DOHH2 (cell line): ENCODE measurements around the gene ATP11A.

ENCODE experiments used
- H3F3A ChIP-seq: fragments of 200-600 bp; sonication (generic), shearing (Covaris generic); 2 replicates; pipeline ENCODE4 v1.6.0; 2016; ENCODE audit warnings: antibody characterized with exemption, mild to moderate bottlenecking; ENCODE audit not compliant: control insufficient read depth, insufficient read depth
- H3K27ac ChIP-seq: fragments of 200-600 bp; sonication (generic); 2 replicates; pipeline ENCODE4 v1.5.1; 2014; ENCODE audit warnings: low read depth, mild to moderate bottlenecking, low read length, moderate library complexity
- H3K27me3 ChIP-seq: fragments of 200-600 bp; sonication (generic); 2 replicates; pipeline ENCODE4 v1.6.1; 2014; ENCODE audit warnings: mild to moderate bottlenecking, low read length, mixed read lengths; ENCODE audit not compliant: control insufficient read depth
- H3K36me3 ChIP-seq: fragments of 200-600 bp; sonication (generic); 2 replicates; pipeline ENCODE4 v1.6.1; 2014; ENCODE audit warnings: mild to moderate bottlenecking, low read length, moderate library complexity, mixed read lengths; ENCODE audit not compliant: control insufficient read depth
- H3K4me1 ChIP-seq: fragments of 200-600 bp; sonication (generic); 2 replicates; pipeline ENCODE4 v1.6.1; 2014; ENCODE audit warnings: mild to moderate bottlenecking, low read length, mixed read lengths; ENCODE audit not compliant: control insufficient read depth
- H3K4me2 ChIP-seq: fragments of 200-600 bp; sonication (generic); 2 replicates; pipeline ENCODE4 v1.6.0; 2014; ENCODE audit warnings: mild to moderate bottlenecking, low read length, moderate library complexity
- H3K4me3 ChIP-seq: fragments of 200-600 bp; sonication (generic); 2 replicates; pipeline ENCODE4 v1.5.1; 2014; ENCODE audit warnings: mild to moderate bottlenecking, low read length, mixed read lengths
- H3K79me2 ChIP-seq: fragments of 200-600 bp; sonication (generic); 2 replicates; pipeline ENCODE4 v1.6.1; 2014; ENCODE audit warnings: mild to moderate bottlenecking, low read length, mixed read lengths; ENCODE audit not compliant: control insufficient read depth
- H3K9me2 ChIP-seq: fragments of 200-600 bp; sonication (generic); replicated peaks from 2 replicates; pipeline ENCODE4 v1.6.1; 2014; ENCODE audit warnings: mild to moderate bottlenecking, low read length, mixed read lengths; ENCODE audit not compliant: control insufficient read depth
- H3K9me3 ChIP-seq: fragments of 200-600 bp; sonication (generic); 2 replicates; pipeline ENCODE4 v1.6.1; 2014; ENCODE audit warnings: antibody characterized with exemption, low read length, mixed read lengths; ENCODE audit not compliant: control insufficient read depth, insufficient read depth
- H4K20me1 ChIP-seq: fragments of 200-600 bp; sonication (generic); 2 replicates; pipeline ENCODE4 v1.6.0; 2014; ENCODE audit warnings: low read depth, mild to moderate bottlenecking, antibody characterized with exemption, low read length, moderate library complexity; ENCODE audit not compliant: control insufficient read depth, insufficient read depth
- CTCF ChIP-seq: fragments of 200-600 bp; sonication (generic); IDR thresholded peaks from one replicate; pipeline ENCODE4 v1.5.1; 2014; ENCODE audit warnings: antibody characterized with exemption, mild to moderate bottlenecking, low read depth, low read length; ENCODE audit not compliant: poor library complexity, severe bottlenecking
- EZH2phosphoT487 ChIP-seq: fragments of 200-600 bp; sonication (generic); IDR thresholded peaks from 2 replicates; pipeline ENCODE4 v1.6.1; 2017; ENCODE audit warnings: borderline replicate concordance, mild to moderate bottlenecking, antibody characterized with exemption, low read length, moderate library complexity, mixed read lengths

ATP11A gene

GRCh38 chr13:112876305-112877000 lies 186.6 kb downstream of the ATP11A start:
- Histone ChIP-seq H3K4me3 (no peak overlapping the region), H3K9me3 (no peaks in the 10 kb centered on the region), H3K79me2 (no peaks in the 10 kb centered on the region), H3K36me3 (peaks cover 2% of the 10 kb centered on the region; the same call in 1 of the 2 replicates), H4K20me1 (no peaks in the 10 kb centered on the region), H3K9me2 (no peaks in the 10 kb centered on the region), H3F3A (peaks cover 13% of the 10 kb centered on the region), H3K4me2 (no peak overlapping the region), H3K27me3 (no peaks in the 10 kb centered on the region), H3K27ac (no peak overlapping the region), H3K4me1 (peaks cover 28% of the 10 kb centered on the region)
- no peak for TF ChIP-seq CTCF
- no peak for TF ChIP-seq EZH2phosphoT487

- Histone ChIP-seq H3K79me2 (no peaks in the 10 kb centered on the region), H4K20me1 (no peaks in the 10 kb centered on the region), H3K4me3 (no peak overlapping the region), H3K4me1 (peaks cover 23% of the 10 kb centered on the region), H3K9me3 (no peaks in the 10 kb centered on the region), H3K4me2 (no peak overlapping the region), H3K27ac (no peak overlapping the region), H3F3A (peaks cover 13% of the 10 kb centered on the region), H3K9me2 (no peaks in the 10 kb centered on the region), H3K27me3 (no peaks in the 10 kb centered on the region), H3K36me3 (peaks cover 2% of the 10 kb centered on the region; the same call in 1 of the 2 replicates)
- TF ChIP-seq CTCF: no peak
- TF ChIP-seq EZH2phosphoT487: no peak
Observed at GRCh38 chr13:112877066-112877465, 187.2 kb downstream of the ATP11A start.

GRCh38 chr13:112877539-112877938 lies 187.7 kb downstream of the ATP11A start:
- Histone ChIP-seq H3K9me2 (no peaks in the 10 kb centered on the region), H3K4me1 (peaks cover 19% of the 10 kb centered on the region), H3K4me2 (no peak overlapping the region), H3K9me3 (no peaks in the 10 kb centered on the region), H3K79me2 (no peaks in the 10 kb centered on the region), H4K20me1 (no peaks in the 10 kb centered on the region), H3K4me3 (no peak overlapping the region), H3K27ac (no peak overlapping the region), H3F3A (peaks cover 13% of the 10 kb centered on the region), H3K36me3 (peaks cover 2% of the 10 kb centered on the region; the same call in 1 of the 2 replicates), H3K27me3 (no peaks in the 10 kb centered on the region)
- TF ChIP-seq EZH2phosphoT487 (no peak), CTCF (no peak)
